PC-3 (cell line): ENCODE data around the gene ORM2.

ENCODE experiments used
- EZH2 ChIP-seq: fragments of 300-600 bp; sonication (generic); IDR thresholded peaks from one replicate; pipeline ENCODE4 v1.6.1; 2017; ENCODE audit warnings: antibody characterized with exemption, mild to moderate bottlenecking, low read length; ENCODE audit not compliant: unreplicated experiment
- TF ChIP-seq, protein P1 (sequence below): fragments of 300-600 bp; sonication (generic); conservative IDR thresholded peaks from 2 replicates; pipeline ENCODE4 v1.5.1; 2017; ENCODE audit warnings: antibody characterized with exemption, low read depth, mild to moderate bottlenecking, low read length

DNA sequence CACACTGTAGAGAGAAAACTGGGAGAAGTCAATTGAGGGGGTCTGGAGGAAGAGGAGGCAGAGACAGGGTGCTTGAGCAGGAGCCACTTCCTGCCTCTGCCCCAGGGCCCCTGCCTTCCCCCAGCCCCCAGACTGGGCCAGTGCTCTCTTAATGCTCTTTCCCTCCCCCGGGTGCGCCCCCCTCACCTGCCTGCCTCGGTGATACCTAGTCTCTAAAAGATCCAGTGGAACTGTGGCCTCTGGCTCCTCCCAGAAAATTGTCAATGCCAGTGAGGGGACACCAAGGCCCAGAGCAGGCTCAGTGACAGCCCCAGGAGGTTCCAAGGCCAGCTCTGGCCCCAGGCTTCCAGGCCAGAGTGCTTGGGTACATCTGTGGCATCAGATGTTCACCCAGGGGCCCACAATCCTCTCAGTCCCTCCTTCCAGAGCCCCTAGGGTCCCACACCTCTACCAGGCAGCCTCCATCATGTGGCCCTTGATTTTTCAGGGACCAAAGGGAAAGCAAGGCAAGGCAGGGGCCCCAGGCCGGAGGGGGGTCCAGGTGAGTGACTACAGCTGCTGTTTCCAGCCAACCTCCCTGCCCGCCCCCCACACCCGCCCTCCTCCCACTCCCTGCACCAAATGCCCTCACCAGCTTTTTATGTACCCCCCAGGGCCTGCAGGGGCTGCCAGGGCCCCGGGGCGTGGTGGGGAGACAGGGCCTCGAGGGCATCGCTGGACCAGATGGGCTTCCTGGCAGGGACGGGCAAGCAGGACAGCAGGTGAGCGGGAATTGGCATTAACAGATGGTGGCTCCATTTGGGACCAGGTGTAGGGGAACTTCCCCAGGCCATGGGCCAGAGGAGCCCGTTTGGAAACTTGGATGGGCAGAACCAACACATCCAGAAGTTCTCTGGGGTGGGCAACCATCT is 39.8 kb upstream of the ORM2 start:
- TF ChIP-seq EZH2 = no peak
- TF ChIP-seq, protein P1, sequence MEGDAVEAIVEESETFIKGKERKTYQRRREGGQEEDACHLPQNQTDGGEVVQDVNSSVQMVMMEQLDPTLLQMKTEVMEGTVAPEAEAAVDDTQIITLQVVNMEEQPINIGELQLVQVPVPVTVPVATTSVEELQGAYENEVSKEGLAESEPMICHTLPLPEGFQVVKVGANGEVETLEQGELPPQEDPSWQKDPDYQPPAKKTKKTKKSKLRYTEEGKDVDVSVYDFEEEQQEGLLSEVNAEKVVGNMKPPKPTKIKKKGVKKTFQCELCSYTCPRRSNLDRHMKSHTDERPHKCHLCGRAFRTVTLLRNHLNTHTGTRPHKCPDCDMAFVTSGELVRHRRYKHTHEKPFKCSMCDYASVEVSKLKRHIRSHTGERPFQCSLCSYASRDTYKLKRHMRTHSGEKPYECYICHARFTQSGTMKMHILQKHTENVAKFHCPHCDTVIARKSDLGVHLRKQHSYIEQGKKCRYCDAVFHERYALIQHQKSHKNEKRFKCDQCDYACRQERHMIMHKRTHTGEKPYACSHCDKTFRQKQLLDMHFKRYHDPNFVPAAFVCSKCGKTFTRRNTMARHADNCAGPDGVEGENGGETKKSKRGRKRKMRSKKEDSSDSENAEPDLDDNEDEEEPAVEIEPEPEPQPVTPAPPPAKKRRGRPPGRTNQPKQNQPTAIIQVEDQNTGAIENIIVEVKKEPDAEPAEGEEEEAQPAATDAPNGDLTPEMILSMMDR = no peak
